ENCODE measurements around the gene RPS17.
"Not testable (repeated sequence)": the region's sequence is repeated elsewhere in the genome, so short reads cannot be mapped to it uniquely, and the experiment has no call there.

Gene RPS17

DNA sequence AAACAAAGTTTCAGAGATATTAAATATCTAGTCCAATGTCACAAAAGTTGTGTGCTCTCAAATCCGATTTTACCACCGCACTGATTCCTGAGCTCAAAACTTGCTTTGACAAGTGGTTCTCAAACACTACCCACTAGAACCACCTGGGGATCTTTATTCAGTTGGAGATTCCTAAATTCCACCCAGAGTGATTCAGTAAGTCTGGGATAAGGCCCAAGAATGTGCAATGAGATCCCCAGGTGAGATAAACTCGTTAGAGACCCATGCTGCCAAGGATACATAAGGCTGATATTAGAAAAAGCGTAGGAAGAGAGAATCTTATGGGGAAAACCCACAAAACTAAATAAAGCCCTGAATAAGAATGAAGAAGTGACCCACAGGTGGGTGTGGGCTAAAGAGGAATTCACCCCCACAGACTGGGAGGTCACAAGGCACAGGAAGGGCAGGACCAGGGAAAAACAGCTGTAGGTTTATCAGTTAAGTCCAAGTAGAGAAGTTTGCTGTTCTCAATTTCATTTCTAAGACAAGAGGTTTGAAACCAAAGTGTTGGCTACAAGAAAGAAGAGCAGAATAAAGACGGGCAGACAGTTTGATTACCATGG is 11.5 kb upstream of the RPS17 start:
- no peak for DNase-seq
- in situ Hi-C loops (cut with HindIII; ENCODE audit: low pct_ligation_motif_present, low pct_unique_long_range_greater_than_20kb, low sequenced_read_pairs): no loop called here

DNA sequence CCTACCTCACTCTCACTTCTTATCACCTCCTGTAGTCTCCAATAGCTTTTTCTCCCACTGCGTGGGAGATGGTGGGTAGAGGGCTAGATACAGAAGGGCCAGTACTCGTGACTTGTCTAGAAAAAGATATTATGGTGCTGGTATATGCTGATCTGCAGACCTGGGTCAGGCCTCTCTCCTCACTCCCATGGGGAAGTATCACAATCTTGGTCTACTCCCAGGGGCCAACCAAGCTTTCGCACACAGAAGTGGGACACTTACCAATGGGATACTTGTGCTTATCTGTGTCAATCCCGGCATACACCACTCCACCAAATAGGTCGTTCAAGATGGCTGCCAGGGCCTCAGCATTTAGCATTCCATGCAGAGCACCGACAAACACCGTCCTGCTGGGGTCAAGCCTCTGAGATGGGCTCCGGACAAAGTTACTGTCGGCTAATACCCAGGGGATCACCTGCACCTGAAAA is 9.0 kb upstream of the RPS17 start:
- DNase-seq: no peak
- in situ Hi-C loops (cut with HindIII; ENCODE audit: low pct_ligation_motif_present, low pct_unique_long_range_greater_than_20kb, low sequenced_read_pairs): no loop called here

DNA sequence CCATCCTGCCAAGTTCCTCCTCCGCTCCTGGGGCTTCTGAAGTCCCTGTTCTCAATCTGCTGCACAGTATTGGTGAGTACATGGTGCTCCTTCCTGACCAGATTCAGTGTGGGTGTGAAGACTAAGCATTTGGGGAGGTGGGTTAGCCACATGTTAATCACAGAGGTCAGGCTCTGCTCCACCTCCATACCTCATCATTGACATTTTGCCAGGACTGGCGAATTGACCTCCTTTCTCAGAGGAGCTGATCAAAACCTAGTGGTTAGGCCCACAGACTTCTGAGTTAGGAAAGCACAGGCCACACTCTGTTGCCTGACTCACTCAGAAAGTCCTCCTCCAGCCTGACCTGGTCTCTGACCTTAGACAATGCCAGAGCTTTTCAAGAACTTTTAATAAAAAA is 8.4 kb upstream of the RPS17 start:
- no peak for DNase-seq
- in situ Hi-C loops (cut with HindIII; ENCODE audit: low pct_ligation_motif_present, low pct_unique_long_range_greater_than_20kb, low sequenced_read_pairs): no loop called here

DNA sequence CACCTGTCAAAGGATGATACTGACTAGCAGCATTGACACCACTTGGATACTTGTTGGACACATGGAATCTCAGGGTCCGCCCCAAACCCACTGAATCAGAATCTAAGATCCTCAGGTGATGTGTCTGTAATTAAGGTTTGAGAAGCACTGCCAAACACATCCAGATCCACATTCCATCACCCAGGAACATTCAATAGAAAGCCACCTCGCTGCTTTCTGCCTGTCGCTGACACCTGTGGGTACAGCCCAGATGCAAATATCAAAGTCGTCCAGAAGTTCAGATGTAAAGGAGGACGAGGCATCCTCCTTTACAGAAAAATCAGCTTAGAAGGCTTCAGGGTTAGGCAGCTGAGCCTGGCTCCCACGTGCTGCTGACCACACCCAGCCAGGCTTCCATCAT is 5.2 kb upstream of the RPS17 start:
- in situ Hi-C loops (cut with HindIII; ENCODE audit: low pct_ligation_motif_present, low pct_unique_long_range_greater_than_20kb, low sequenced_read_pairs): no loop called here
- no peak for DNase-seq

DNA sequence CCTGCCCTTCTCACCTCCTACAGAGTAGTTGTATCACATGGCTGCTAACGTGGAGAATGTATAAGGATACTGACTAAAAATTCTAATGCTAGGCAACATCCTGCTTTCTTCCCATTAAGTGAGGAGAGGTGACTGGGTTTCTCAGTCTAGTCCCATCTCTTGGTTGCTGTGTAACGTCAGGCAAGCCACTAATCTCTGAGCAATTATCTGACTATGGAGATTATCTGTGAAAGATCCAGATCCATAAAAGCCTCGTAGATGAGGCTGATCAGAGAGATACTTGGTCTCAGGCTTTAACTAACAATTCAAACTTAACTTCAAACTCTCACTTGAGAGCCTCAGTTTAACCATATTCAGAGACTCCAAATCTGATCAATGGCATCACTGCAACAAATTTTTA is 4.7 kb upstream of the RPS17 start:
- DNase-seq: no peak
- in situ Hi-C loops (cut with HindIII; ENCODE audit: low pct_ligation_motif_present, low pct_unique_long_range_greater_than_20kb, low sequenced_read_pairs): no loop called here

DNA sequence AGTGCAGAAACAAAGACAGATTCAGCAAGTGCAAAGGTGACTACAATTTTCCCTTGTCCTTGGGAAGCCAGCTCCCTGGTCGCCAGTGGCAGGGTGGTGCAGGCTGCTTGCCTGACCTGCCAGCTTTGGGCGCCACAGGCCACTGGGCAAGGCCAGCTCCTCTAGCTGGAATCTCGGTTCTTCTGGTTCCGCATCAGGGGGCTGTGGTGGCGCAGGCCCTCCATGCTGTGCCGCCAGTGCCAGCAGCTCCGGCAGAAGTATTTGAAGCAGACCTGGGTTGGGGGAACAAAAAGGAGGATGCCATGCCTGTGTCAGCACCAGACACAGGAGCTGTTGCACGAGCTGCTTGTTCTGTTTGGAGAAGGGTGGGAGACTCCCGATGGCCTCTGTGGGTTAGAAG is 4.2 kb upstream of the RPS17 start:
- in situ Hi-C loops (cut with HindIII; ENCODE audit: low pct_ligation_motif_present, low pct_unique_long_range_greater_than_20kb, low sequenced_read_pairs): no loop called here
- DNase-seq: no peak

DNA sequence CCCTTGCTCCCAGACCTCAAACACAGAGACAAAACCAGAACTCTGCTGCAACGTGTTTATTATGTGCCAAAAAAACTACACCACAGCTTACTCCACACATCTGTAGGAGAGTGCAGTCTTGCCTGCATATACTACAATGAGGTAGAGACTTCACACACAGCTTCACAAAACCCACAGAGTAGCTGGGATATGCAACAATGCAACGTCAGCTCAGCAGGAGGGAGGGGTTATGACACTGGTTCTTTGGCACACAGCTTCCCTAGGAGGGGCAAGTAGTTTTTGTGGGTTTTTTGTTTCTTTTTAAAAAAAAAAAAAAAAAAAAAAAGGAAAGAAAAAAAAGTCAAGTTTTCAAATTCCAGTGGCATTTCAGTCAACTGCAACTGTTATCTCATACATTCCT is 2.9 kb upstream of the RPS17 start:
- DNase-seq: no peak
- in situ Hi-C loops (cut with HindIII; ENCODE audit: low pct_ligation_motif_present, low pct_unique_long_range_greater_than_20kb, low sequenced_read_pairs): no loop called here

DNA sequence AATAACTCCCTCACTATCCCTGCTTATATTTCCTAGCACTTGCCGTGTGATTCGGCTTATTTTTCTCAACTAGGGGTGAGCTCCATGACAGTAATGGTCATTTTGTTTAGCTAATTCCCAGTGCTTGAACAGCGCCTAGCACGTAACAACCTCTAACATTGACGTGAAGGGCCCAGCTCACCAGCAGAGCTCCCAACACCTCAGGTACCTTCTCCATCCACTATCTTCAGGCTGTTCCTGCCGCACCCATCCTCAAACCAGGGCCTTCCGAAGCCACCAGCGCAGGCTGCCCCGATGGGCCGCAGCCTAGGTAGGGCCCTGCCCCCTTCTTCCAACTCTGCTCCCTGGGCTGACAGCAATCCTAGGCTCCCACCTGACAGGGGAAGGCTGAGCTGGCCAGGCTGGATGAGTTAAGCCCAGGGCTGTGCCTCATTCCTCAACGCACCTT is 751 bp upstream of the RPS17 start:
- in situ Hi-C loops (cut with HindIII; ENCODE audit: low pct_ligation_motif_present, low pct_unique_long_range_greater_than_20kb, low sequenced_read_pairs): no loop called here
- DNase-seq: no peak

DNA sequence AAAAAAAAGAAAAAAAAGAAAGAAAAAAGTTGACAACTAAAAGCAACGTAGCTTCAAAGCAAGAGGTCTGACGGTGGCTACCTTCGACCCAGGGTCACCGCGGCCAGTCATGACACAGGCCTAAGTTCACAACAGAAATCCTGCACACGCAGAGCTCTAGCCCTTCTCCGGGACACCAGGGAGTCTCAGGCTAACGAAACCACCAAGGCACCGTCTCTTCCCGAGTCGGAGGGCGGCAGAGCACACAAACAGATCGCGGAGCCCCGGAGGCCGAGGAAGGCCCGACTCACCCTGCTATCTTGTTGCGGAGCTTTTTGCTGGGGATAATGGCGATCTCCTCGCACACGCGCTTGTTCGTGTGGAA is 584 bp downstream of the RPS17 start:
- in situ Hi-C loops (cut with HindIII; ENCODE audit: low pct_ligation_motif_present, low pct_unique_long_range_greater_than_20kb, low sequenced_read_pairs): no loop called here
- no peak for DNase-seq

DNA sequence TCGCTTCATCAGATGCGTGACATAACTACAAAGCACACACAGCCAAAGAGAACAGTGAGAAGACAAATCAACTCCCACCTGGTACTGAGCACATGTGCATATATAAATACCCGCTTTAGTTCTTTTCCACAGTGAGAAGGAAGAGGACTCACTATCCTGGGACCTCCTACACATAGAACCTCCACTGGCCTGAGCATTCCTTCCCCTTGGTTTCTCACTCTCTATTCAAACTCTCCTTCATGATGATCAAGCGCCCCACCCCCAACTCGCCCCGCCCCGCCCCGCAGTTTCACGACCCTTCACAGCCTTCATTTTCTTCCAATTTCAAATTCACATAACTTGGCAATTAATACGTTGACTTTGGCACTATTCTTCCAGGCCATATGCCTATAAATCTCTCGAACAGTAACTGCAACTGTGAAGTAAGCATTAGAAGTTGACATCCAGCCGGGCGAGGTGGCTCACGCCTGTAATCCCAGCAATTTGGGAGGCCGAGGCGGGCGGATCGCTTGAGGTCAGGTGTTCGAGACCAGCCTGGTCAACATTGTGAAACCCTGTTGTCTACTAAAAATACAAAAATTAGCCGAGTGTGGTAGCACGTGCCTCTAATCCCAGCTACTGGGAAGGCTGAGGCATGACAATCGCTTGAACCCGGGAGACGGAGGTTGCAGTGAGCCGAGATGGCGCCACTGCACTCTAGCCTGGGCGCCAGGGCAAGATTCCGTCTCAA is 1.1 kb downstream of the RPS17 start:
- no peak for DNase-seq
- in situ Hi-C loops (cut with HindIII; ENCODE audit: low pct_ligation_motif_present, low pct_unique_long_range_greater_than_20kb, low sequenced_read_pairs): no loop called here

DNA sequence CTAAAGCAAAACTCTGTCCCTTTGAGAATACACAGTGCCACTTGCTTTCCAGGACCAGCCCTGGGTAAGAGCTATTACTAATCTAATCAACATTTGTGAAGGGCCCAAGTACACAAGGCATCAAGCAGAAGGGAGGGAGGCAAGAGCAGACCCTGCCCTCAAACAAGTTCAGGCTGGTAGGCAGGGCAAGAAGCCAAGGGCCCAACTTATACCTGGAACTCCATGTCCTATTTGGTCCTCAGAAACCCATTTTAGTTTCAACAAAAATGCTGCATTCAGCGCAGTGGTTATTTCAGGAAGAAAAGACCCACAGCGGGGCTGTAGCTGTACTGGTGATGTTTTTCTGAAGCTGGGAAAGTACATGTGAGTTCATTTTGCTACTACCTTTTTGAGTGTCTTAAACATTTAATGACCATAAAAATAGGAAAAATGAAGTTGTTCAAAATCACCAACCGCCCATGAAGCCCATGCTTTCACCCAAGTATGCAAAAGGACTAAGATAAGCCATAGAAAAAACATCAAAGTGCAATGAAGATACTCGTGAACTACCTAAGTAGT is 2.8 kb downstream of the RPS17 start:
- DNase-seq: no peak
- in situ Hi-C loops (cut with HindIII; ENCODE audit: low pct_ligation_motif_present, low pct_unique_long_range_greater_than_20kb, low sequenced_read_pairs): no loop called here

DNA sequence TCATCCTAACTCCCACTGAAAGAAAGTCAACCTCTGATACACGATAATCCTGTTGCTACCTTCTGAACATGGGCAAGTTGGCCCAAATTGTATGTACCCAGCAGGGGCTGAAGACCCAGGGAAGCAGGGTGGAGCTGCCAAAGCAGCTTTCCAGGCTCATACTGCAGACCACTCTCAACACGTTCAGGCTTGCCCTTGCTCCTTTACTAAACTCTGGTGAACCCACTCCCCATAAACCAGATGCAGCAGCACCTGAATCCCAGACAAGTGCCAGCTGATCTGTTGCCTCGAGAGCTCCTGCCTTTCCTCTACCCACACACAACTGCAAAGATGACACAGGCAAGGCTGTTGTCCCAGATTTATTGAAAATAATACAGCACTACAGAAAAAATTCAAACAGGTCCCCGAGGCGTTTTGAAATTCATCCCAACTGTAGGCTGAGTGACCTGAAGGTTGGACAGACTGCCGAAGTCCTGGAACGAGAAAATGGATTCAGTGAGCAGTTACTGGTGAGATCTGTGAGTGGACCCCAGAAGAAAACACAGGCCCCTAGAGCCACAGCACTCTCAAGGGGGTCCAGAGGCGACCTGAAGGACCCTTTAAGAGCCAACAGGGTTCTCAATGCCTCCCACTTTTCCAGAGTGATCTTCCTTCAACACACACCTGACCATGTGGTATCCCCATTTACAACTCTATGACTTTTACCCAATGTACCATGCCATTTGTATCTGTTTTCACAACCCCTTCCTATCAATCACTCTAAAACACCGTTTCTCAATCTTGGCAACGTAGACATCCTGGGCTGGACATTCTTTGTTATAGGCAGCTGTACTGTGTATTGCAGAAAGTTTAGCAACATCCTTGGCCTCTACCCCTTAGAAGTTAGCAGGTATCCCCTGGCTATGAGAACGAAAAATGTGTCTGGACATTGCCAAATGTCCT is 3.6 kb downstream of the RPS17 start:
- in situ Hi-C loops (cut with HindIII; ENCODE audit: low pct_ligation_motif_present, low pct_unique_long_range_greater_than_20kb, low sequenced_read_pairs): no loop called here
- no peak for DNase-seq

DNA sequence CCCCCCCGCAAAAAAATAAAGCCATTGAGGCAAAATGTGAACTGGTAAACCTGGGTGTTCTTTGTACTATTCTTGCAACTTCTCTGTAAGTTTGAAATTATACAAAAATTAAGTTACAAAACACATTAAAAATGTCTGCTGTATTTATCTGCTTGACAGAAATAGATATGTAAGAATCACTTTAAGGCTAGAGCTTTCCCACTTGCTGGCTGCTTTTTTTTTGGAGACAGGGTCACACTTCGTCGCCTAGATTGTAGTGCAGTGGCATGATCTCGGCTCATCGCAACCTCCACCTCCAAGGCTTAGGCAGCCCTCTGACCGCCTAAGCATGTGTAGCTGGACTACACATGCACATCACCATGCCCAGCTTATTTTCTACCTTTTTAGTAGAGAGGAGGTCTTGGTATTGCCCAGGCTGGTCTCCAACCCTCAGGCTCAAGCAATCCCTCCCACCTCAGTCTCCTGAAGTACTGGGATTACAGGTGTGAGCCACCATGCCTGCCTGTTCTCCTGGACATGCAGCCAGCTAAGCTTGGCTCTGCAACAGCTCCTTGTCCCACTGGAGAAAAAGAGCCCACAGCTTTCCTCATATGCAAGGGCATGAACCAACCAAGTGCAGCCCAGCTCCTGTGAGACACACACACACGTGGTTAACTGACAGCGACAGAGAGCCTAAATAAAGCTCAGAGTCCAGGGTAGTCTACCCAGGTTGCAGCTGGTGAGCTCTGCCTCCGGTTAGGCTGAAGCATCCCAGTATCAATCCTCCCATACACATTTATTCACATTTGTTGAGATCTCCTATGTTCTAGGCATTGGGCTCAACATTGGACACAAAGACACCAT is 4.5 kb downstream of the RPS17 start:
- DNase-seq: no peak
- in situ Hi-C loops (cut with HindIII; ENCODE audit: low pct_ligation_motif_present, low pct_unique_long_range_greater_than_20kb, low sequenced_read_pairs): no loop called here

DNA sequence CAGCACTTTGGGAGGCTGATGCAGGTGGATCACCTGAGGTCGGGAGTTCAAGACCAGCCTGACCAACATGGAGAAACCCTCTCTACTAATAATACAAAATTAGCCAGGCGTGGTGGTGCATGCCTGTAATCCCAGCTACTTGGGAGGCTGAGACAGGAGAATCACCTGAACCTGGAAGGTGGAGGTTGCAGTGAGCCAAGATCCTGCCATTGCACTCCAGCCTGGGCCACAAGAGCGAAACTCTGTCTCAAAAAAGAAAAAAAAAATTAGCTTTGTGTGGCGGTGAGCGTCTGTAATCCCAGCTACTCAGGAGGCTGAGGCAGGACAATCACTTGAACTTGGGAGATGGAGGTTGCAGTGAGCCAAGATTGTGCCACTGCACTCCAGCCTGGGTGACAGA is 5.1 kb downstream of the RPS17 start:
- in situ Hi-C loops (cut with HindIII; ENCODE audit: low pct_ligation_motif_present, low pct_unique_long_range_greater_than_20kb, low sequenced_read_pairs); DNase-seq: not testable (repeated sequence)

DNA sequence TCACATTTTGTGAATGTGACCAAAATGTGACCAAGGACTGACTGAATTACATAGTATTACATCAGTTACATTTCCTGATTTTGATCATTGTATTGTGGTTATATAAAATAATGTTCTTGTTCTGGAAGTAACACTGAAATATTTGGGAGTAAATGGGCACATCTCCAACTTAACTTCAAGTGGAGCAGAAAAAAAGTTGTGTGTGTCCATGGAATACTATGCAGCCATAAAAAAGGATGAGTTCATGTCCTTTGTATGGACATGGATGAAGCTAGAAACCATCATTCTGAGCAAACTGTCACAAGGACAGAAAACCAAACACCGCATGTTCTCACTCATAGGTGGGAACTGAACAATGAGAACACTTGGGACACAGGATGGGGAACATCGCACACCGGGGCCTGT is 5.8 kb downstream of the RPS17 start:
- DNase-seq; in situ Hi-C loops (cut with HindIII; ENCODE audit: low pct_ligation_motif_present, low pct_unique_long_range_greater_than_20kb, low sequenced_read_pairs): not testable (repeated sequence)

DNA sequence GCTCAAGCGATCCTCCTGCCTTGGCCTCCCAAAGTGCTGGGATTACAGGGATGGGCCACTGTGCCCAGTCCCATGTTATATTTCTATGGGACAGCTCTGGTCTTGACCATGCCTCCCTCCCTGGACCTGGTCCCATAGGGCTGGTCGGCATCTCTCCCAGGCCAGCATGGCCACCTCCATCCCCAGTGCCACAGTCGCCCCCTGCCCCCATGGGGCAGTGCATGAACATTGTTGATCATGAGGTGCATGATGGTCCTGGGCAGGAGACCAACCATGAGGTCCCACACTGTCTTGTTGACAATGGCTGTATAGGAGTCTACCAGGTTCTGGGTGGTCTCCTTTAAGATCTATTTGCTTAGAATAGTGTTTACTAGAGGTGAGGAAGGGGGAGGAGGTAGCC is 6.5 kb downstream of the RPS17 start:
- in situ Hi-C loops (cut with HindIII; ENCODE audit: low pct_ligation_motif_present, low pct_unique_long_range_greater_than_20kb, low sequenced_read_pairs): no loop called here
- DNase-seq: no peak

DNA sequence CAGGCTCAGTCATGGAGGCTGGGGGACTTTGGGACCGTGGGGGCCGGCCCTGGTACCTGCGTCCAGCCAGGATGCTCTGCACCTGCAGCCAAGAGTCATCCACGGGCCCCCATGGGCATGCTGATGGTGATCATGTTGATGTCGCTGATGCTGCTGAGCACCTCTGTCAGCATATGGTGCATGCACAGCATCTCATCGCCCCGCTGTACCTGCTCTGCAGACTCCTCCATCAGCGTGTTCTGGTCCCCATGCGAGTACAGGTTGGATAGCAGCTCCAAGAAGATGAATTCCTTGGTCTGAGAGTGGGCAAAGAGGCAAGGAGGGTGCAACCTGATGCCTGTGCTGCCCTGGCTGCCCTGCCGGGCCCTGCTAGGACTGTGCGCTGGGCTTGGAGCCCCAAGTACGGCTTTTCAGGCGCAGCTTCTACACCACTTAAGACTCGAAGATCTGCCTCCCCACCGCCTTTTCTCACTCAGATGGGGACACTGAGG is 7.2 kb downstream of the RPS17 start:
- in situ Hi-C loops (cut with HindIII; ENCODE audit: low pct_ligation_motif_present, low pct_unique_long_range_greater_than_20kb, low sequenced_read_pairs): no loop called here
- no peak for DNase-seq

DNA sequence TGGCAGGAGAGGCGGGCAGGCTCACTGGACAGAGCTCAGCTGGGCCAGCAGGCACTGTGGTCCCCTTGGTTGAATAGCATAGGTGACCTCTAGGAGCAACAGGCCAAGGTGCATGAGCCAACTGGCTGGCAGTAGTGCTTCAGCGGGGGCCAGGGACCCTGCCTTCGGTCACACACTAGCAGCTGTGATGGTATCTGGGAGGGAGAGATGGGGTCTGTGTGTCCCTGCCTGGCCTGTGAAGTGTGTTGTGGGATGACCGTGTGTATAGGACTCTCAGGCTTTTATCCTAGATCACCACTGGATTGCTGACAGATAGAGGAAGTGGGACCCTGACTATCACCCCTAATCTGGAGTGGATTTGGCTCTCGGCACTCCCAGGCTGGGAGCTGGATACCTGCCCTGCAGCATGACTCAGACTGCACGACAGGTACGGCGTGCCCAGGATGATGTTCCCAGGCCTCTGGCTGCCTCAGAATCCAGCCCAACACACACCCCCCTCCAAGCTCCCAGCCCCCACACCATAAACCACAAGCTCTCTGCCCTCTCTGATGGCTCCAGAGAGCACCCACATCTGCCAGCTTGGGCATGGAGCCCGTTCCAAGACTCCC is 7.8 kb downstream of the RPS17 start:
- in situ Hi-C loops (cut with HindIII; ENCODE audit: low pct_ligation_motif_present, low pct_unique_long_range_greater_than_20kb, low sequenced_read_pairs): no loop called here
- no peak for DNase-seq
